ENCODE results near the gene C17orf75. TPM values are rescaled to one million over a fixed set of nuclear protein-coding genes. Genes with fewer than 3 reads are reported as not detected.

The C17orf75 gene
- total and polyA plus RNA-seq, 2 of the 8 experiments (the other 6 are each of a cell fraction or from before 2014, with no cell fraction given), result 15.8 to 42.6 TPM

DNA sequence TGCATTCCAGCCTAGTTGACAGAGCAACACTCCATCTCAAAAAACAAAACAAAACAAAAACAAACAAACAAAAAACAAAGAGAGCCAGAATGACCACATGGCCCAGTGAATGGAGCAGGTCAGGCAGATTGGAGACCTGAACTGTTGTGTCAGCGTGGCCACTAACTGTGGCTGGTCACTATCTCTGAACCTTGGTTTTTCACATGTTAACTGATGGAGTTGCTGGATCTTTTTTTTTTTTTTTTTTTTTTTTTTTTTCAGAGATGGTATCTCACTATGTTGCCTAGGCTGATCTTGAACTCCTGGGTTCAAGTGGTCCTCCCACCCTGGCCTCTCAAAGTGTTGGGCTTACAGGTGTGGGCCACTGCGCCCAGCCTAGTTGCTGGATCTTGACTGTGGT, 44.5 kb downstream of the C17orf75 start:
- Histone ChIP-seq H3K9ac (replicated peaks in 1 of 4; ENCODE audit: extremely low read depth in 1 of 4, low read depth in 3 of 4, low read length in 3 of 4) (no peak overlapping the region), H2AK5ac (ENCODE audit: low read depth, low read length) (no peak overlapping the region; the same call in 1 of the 2 replicates), H3K4me2 (ENCODE audit: insufficient read depth in 1 of 2, low read depth in 2 of 2, low read length in 2 of 2) (no peak overlapping the region), H3K4me3 (ENCODE audit: extremely low read depth in 1 of 4, insufficient read depth in 2 of 4, low read depth in 3 of 4, low read length in 4 of 4) (no peak overlapping the region), H2BK15ac (ENCODE audit: low read length) (peak overlapping the region; percentile 50; the same call in 1 of the 2 replicates), H4K5ac (ENCODE audit: insufficient read length, low read depth, low read length) (no peak overlapping the region), H4K8ac (ENCODE audit: extremely low read depth, insufficient read depth, low read length) (no peak overlapping the region), H3K18ac (ENCODE audit: extremely low read depth, low read length) (no peak overlapping the region), H2AFZ (ENCODE audit: low read length) (no peak overlapping the region), H3K27me3 (replicated peaks in 1 of 4; ENCODE audit: control insufficient read depth in 3 of 4, extremely low read depth in 1 of 4, insufficient read depth in 3 of 4, low read length in 3 of 4) (no peaks in the 10 kb centered on the region), H3K79me2 (ENCODE audit: control insufficient read depth in 1 of 2, insufficient read depth in 2 of 2, low read length in 2 of 2) (no peaks in the 10 kb centered on the region), H3K27ac (ENCODE audit: low read depth, low read length) (no peak overlapping the region), H2BK5ac (ENCODE audit: low read depth, low read length) (no peak overlapping the region; the same call in 1 of the 2 replicates), H3K36me3 (ENCODE audit: control insufficient read depth in 2 of 4, insufficient read depth in 4 of 4, low read length in 3 of 4) (peaks cover 0 to 29% (median 0%) of the 10 kb centered on the region in 4 experiments; a peak in 3 of 8 replicates), H3K56ac (replicated peaks; ENCODE audit: insufficient read length, low read depth, low read length) (no peak overlapping the region), H2BK120ac (replicated peaks; ENCODE audit: low read depth, low read length) (no peak overlapping the region), H2BK12ac (ENCODE audit: low read depth, low read length) (no peak overlapping the region), H3K14ac (ENCODE audit: insufficient read length) (no peak overlapping the region), H3K4me1 (replicated peaks in 1 of 4; ENCODE audit: control insufficient read depth in 3 of 4, insufficient read depth in 4 of 4, low read length in 3 of 4) (peaks cover 0 to 16% (median 1%) of the 10 kb centered on the region in 4 experiments; a peak in 5 of 7 replicates), H2BK20ac (ENCODE audit: low read length) (no peak overlapping the region), H3K23ac (ENCODE audit: insufficient read length) (no peak overlapping the region), H3K9me3 (ENCODE audit: insufficient read depth in 2 of 2, low read depth in 1 of 2, low read length in 1 of 2) (no peaks in the 10 kb centered on the region), H3K4ac (replicated peaks; ENCODE audit: insufficient read length, low read depth, low read length) (no peak overlapping the region), H4K91ac (replicated peaks; ENCODE audit: insufficient read length, low read length) (no peak overlapping the region), H3K23me2 (ENCODE audit: low read depth, low read length) (no peaks in the 10 kb centered on the region), H3K79me1 (ENCODE audit: low read depth, low read length) (no peaks in the 10 kb centered on the region), H4K20me1 (replicated peaks in 1 of 2; ENCODE audit: control insufficient read depth in 1 of 2, insufficient read depth in 2 of 2, low read length in 2 of 2) (no peaks in the 10 kb centered on the region)
- WGBS, 2 experiments (ENCODE audit: extremely low coverage in 1 of 2, insufficient coverage in 1 of 2, insufficient read length in 1 of 2, insufficient replicate concordance in 2 of 2, low coverage in 1 of 2, low lambda C conversion rate in 2 of 2, missing lambda C conversion rate in 1 of 2), result 92% methylated on average over 2 of the region's 2 CpGs; no CpG with 5 or more reads in 1 of the 2 experiments
- ChIA-PET POLR2A (ENCODE audit: partially characterized antibody) (interaction anchor here (1.0 to 1.7 kb wide), 3 partner anchors 7 to 13 kb away, joined by 3 to 4 read pairs (median 3); no protein-coding TSS in a partner anchor), CTCF (ENCODE audit: partially characterized antibody) (interaction anchor here (0.6 to 3.8 kb wide), 4 partner anchors 11 to 33 kb away, joined by 3 to 13 read pairs (median 8); no protein-coding TSS in a partner anchor)
- TF ChIP-seq USF2 (IDR thresholded peaks at IDR 0.05; ENCODE audit: low read length), result no peak
- no peak for TF ChIP-seq SIX5 (IDR thresholded peaks at IDR 0.05; ENCODE audit: low read depth, low read length)
- no peak for TF ChIP-seq SP4 (IDR thresholded peaks at IDR 0.05; ENCODE audit: low read length)
- TF ChIP-seq TCF12 (IDR thresholded peaks at IDR 0.05; ENCODE audit: low read depth, low read length), result no peak
- no peak for TF ChIP-seq SP1 (IDR thresholded peaks at IDR 0.05; ENCODE audit: low read depth, low read length)
- TF ChIP-seq CREB1 (IDR thresholded peaks at IDR 0.05), result no peak
- TF ChIP-seq CHD1 (IDR thresholded peaks at IDR 0.05; ENCODE audit: low read depth, low read length), result no peak
- DNase-seq (ENCODE audit: low read depth in 1 of 2, low spot score in 2 of 2) (no peak), FAIRE-seq (no peak)
